ENCODE data around the gene JMJD8.

The JMJD8 gene

DNA sequence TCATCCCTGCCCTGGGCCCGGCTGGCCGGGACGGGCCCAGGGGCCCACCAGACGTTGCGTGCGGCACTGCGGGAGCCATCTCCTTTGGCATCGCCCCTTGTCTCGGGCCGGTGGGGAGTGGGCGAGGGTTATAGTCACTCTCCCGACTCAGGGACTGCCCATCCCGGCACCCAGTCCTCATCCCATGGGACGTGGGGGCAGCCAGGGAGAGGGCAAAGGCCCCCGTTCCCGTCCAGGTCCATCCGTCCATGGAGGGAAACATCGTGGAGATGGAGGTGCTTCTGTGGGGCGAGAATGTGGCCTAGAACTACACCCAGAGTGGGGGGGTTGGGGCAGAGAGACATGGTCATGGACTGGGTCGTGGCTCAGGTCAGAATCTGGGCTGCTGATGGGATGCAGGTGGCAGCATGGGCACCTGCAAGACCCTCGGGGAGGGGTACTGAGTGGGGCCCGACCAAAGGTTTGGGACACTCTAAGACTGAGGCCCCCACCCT lies 37.4 kb downstream of the JMJD8 start:
- Histone ChIP-seq H3K4me1 (ENCODE audit: low read length) (peaks cover 7% of the 10 kb centered on the region; the same call in 1 of the 2 replicates), H3K9me2 (replicated peaks; ENCODE audit: insufficient read depth, low read length) (no peaks in the 10 kb centered on the region), H3F3A (ENCODE audit: insufficient read depth, low read length) (peaks cover 28% of the 10 kb centered on the region), H4K20me1 (ENCODE audit: insufficient read depth, low read length) (no peaks in the 10 kb centered on the region), H3K36me3 (replicated peaks; ENCODE audit: insufficient read depth, low read length) (no peaks in the 10 kb centered on the region), H3K9ac (ENCODE audit: low read length) (no peak overlapping the region), H3K4me3 (ENCODE audit: low read length) (no peak overlapping the region), H2AFZ (ENCODE audit: low read length) (no peak overlapping the region), H3K27ac (ENCODE audit: low read length) (no peak overlapping the region), H3K9me3 (replicated peaks; ENCODE audit: insufficient read depth, low read length) (no peaks in the 10 kb centered on the region), H3K27me3 (replicated peaks; ENCODE audit: insufficient read depth, low read length) (no peaks in the 10 kb centered on the region), H3K79me2 (ENCODE audit: low read length) (peaks cover 82% of the 10 kb centered on the region), H3K4me2 (ENCODE audit: low read depth, low read length) (no peak overlapping the region)
- TF ChIP-seq EZH2phosphoT487 (IDR thresholded peaks at IDR 0.05; ENCODE audit: low read length) (no peak), EZH2 (optimal IDR thresholded peaks at IDR 0.05; ENCODE audit: low read depth, low read length) (no peak)
- TF ChIP-seq, protein P1, sequence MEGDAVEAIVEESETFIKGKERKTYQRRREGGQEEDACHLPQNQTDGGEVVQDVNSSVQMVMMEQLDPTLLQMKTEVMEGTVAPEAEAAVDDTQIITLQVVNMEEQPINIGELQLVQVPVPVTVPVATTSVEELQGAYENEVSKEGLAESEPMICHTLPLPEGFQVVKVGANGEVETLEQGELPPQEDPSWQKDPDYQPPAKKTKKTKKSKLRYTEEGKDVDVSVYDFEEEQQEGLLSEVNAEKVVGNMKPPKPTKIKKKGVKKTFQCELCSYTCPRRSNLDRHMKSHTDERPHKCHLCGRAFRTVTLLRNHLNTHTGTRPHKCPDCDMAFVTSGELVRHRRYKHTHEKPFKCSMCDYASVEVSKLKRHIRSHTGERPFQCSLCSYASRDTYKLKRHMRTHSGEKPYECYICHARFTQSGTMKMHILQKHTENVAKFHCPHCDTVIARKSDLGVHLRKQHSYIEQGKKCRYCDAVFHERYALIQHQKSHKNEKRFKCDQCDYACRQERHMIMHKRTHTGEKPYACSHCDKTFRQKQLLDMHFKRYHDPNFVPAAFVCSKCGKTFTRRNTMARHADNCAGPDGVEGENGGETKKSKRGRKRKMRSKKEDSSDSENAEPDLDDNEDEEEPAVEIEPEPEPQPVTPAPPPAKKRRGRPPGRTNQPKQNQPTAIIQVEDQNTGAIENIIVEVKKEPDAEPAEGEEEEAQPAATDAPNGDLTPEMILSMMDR (IDR thresholded peaks at IDR 0.05; ENCODE audit: low read length) = no peak
- no peak for DNase-seq

DNA sequence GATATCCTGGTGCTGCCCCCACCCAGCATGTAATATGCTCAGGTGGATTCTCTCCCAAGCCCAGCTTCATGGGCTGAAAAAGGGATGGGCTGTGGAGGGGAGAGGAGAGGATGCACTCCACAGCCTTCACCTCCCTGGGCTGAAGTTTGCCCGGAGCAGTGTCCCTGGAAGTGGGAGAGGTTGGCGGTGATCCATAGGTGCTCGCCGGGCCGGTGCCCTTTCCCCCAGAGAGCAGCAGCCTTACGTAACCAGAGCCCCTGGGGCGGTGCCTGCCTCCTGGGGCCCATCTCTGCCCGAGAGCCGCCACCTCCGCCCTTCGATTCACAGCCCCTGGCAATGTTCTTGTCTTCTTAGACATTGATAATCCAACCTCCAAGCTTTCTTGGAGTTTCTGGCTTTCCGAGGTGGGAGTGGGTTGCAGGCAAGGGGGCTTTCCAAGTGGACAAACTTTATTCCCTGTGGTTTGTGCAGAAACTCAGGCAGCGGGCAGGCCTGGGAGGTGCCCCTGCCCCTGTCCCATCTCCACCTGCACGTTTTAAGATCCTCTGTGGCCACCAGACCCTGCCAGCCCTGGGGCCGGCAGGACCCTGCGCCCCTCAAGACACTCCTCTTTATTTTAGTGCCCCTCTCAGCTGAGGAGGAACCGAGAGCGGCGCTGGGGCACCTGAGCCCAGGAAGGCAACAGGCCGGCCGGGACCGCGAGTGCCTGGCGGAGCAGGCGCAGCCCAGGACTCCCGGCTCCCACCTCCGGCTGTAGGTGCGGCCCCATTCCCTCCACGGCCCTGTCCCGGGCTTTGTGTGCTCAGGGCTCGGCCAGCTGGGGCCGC lies 38.1 kb downstream of the JMJD8 start:
- H3K9me2 ChIP-seq (replicated peaks; ENCODE audit: insufficient read depth, low read length) = no peaks in the 10 kb centered on the region
- no peak overlapping the region for H2AFZ ChIP-seq (ENCODE audit: low read length)
- DNase-seq = no peak
- peaks cover 7% of the 10 kb centered on the region; the same call in 1 of the 2 replicates for H3K4me1 ChIP-seq (ENCODE audit: low read length)
- H3K9me3 ChIP-seq (replicated peaks; ENCODE audit: insufficient read depth, low read length) = no peaks in the 10 kb centered on the region
- H3K79me2 ChIP-seq (ENCODE audit: low read length) = peaks cover 88% of the 10 kb centered on the region
- no peak for TF ChIP-seq EZH2 (optimal IDR thresholded peaks at IDR 0.05; ENCODE audit: low read depth, low read length)
- TF ChIP-seq, protein P1 (IDR thresholded peaks at IDR 0.05; ENCODE audit: low read length) = no peak
- no peak overlapping the region for H3K4me2 ChIP-seq (ENCODE audit: low read depth, low read length)
- H3K27me3 ChIP-seq (replicated peaks; ENCODE audit: insufficient read depth, low read length) = no peaks in the 10 kb centered on the region
- no peak overlapping the region for H3K9ac ChIP-seq (ENCODE audit: low read length)
- no peaks in the 10 kb centered on the region for H3K36me3 ChIP-seq (replicated peaks; ENCODE audit: insufficient read depth, low read length)
- peaks cover 28% of the 10 kb centered on the region for H3F3A ChIP-seq (ENCODE audit: insufficient read depth, low read length)
- H3K4me3 ChIP-seq (ENCODE audit: low read length) = no peak overlapping the region
- no peaks in the 10 kb centered on the region for H4K20me1 ChIP-seq (ENCODE audit: insufficient read depth, low read length)
- H3K27ac ChIP-seq (ENCODE audit: low read length) = no peak overlapping the region

DNA sequence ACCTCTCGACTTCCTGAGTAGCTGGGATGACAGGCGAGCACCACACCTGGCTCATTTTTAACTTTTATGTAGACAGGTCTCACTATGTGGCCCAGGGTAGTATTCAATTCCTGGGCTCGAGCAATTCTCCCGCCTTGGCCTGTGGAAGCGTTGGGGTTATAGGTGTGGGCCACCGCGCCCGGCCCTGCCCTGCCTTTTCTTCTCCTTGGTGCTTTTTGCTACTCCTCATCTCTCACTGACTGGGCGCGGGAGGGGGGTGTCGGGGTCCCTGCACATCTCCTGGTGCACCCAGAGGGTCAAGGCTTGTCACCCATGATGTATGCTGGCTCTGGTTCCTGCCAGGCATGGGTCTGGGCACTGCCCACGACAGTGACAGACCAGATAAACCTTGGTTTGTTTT lies 39.6 kb downstream of the JMJD8 start:
- H4K20me1 ChIP-seq (ENCODE audit: insufficient read depth, low read length) = no peaks in the 10 kb centered on the region
- 0 out of 2 replicates have a peak, but pooled peaks cover 8% of the 10 kb centered on the region for H3K4me1 ChIP-seq (ENCODE audit: low read length)
- no peaks in the 10 kb centered on the region for H3K27me3 ChIP-seq (replicated peaks; ENCODE audit: insufficient read depth, low read length)
- H3K27ac ChIP-seq (ENCODE audit: low read length) = no peak overlapping the region
- no peaks in the 10 kb centered on the region for H3K9me3 ChIP-seq (replicated peaks; ENCODE audit: insufficient read depth, low read length)
- peaks cover 78% of the 10 kb centered on the region for H3K79me2 ChIP-seq (ENCODE audit: low read length)
- TF ChIP-seq EZH2 (optimal IDR thresholded peaks at IDR 0.05; ENCODE audit: low read depth, low read length) (no peak), EZH2phosphoT487 (IDR thresholded peaks at IDR 0.05; ENCODE audit: low read length) (no peak)
- TF ChIP-seq, protein P1 (IDR thresholded peaks at IDR 0.05; ENCODE audit: low read length) = no peak
- H2AFZ ChIP-seq (ENCODE audit: low read length) = no peak overlapping the region
- no peak overlapping the region for H3K4me3 ChIP-seq (ENCODE audit: low read length)
- DNase-seq = no peak
- H3K9me2 ChIP-seq (replicated peaks; ENCODE audit: insufficient read depth, low read length) = no peaks in the 10 kb centered on the region
- H3K9ac ChIP-seq (ENCODE audit: low read length) = no peak overlapping the region
- peaks cover 34% of the 10 kb centered on the region for H3F3A ChIP-seq (ENCODE audit: insufficient read depth, low read length)
- H3K36me3 ChIP-seq (replicated peaks; ENCODE audit: insufficient read depth, low read length) = no peaks in the 10 kb centered on the region
- no peak overlapping the region for H3K4me2 ChIP-seq (ENCODE audit: low read depth, low read length)

Data from MM.1S (cell line).